IPS-20b (cell line): ENCODE measurements around the gene TMPRSS9.

Experiments used
- H3K27ac ChIP-seq: one replicate; pipeline ENCODE4 v1.5.1; 2013; ENCODE audit warnings: low read length
- H3K27me3 ChIP-seq: 2 replicates; pipeline ENCODE4 v1.6.1; 2013; ENCODE audit warnings: mild to moderate bottlenecking, low read length, inconsistent platforms; ENCODE audit not compliant: insufficient read depth
- H3K36me3 ChIP-seq: 2 replicates; pipeline ENCODE4 v1.6.1; 2013; ENCODE audit warnings: low read depth, mild to moderate bottlenecking, inconsistent platforms, low read length, moderate library complexity; ENCODE audit not compliant: insufficient read depth
- H3K4me1 ChIP-seq: 2 replicates; pipeline ENCODE4 v1.6.1; 2013; ENCODE audit warnings: mild to moderate bottlenecking, control low read depth, inconsistent platforms, low read length, moderate library complexity; ENCODE audit not compliant: insufficient read depth
- H3K4me3 ChIP-seq: 2 replicates; pipeline ENCODE4 v1.5.1; 2013; ENCODE audit warnings: mild to moderate bottlenecking, low read length, inconsistent platforms
- H3K9ac ChIP-seq: 2 replicates; pipeline ENCODE4 v1.6.1; 2013; ENCODE audit warnings: low read depth, mild to moderate bottlenecking, inconsistent platforms, low read length, moderate library complexity
- H3K9me3 ChIP-seq: 2 replicates; pipeline ENCODE4 v1.6.1; 2013; ENCODE audit warnings: mild to moderate bottlenecking, low read depth, low read length, inconsistent platforms; ENCODE audit not compliant: insufficient read depth

The TMPRSS9 gene

GRCh38 chr19:2443116-2443784, 83.2 kb downstream of the TMPRSS9 start:
- H3K27ac ChIP-seq, result no peak overlapping the region
- no peak overlapping the region for H3K4me3 ChIP-seq
- H3K36me3 ChIP-seq, result peaks cover 55% of the 10 kb centered on the region
- H3K4me1 ChIP-seq, result peaks cover 4% of the 10 kb centered on the region; the same call in 1 of the 2 replicates
- H3K9ac ChIP-seq, result no peak overlapping the region
- no peaks in the 10 kb centered on the region for H3K27me3 ChIP-seq
- H3K9me3 ChIP-seq, result no peaks in the 10 kb centered on the region

- Histone ChIP-seq H3K4me1 (peaks cover 4% of the 10 kb centered on the region; the same call in 1 of the 2 replicates), H3K9ac (no peak overlapping the region), H3K27me3 (no peaks in the 10 kb centered on the region), H3K9me3 (no peaks in the 10 kb centered on the region), H3K36me3 (peaks cover 49% of the 10 kb centered on the region), H3K27ac (no peak overlapping the region), H3K4me3 (no peak overlapping the region)
Measured at GRCh38 chr19:2443785-2444182, 83.7 kb downstream of the TMPRSS9 start.

GRCh38 chr19:2444251-2445002, 84.4 kb downstream of the TMPRSS9 start:
- Histone ChIP-seq H3K36me3 (peaks cover 43% of the 10 kb centered on the region), H3K27ac (no peak overlapping the region), H3K9me3 (no peaks in the 10 kb centered on the region), H3K4me1 (peaks cover 4% of the 10 kb centered on the region; the same call in 1 of the 2 replicates), H3K4me3 (no peak overlapping the region), H3K9ac (no peak overlapping the region), H3K27me3 (no peaks in the 10 kb centered on the region)

- Histone ChIP-seq H3K9ac (no peak overlapping the region), H3K27ac (no peak overlapping the region), H3K4me1 (peaks cover 4% of the 10 kb centered on the region; the same call in 1 of the 2 replicates), H3K9me3 (no peaks in the 10 kb centered on the region), H3K27me3 (no peaks in the 10 kb centered on the region), H3K36me3 (peaks cover 44% of the 10 kb centered on the region), H3K4me3 (no peak overlapping the region)
Measured at GRCh38 chr19:2446381-2446780, 86.3 kb downstream of the TMPRSS9 start.

- H3K4me3 ChIP-seq, result no peak overlapping the region
- H3K36me3 ChIP-seq, result peaks cover 18% of the 10 kb centered on the region; the same call in 1 of the 2 replicates
- H3K9ac ChIP-seq, result no peak overlapping the region
- no peaks in the 10 kb centered on the region for H3K9me3 ChIP-seq
- H3K27ac ChIP-seq, result no peak overlapping the region
- H3K4me1 ChIP-seq, result peaks cover 4% of the 10 kb centered on the region; the same call in 1 of the 2 replicates
- H3K27me3 ChIP-seq, result no peaks in the 10 kb centered on the region
Measured at GRCh38 chr19:2449019-2449418, 89.0 kb downstream of the TMPRSS9 start.

- H3K9ac ChIP-seq, result no peak overlapping the region
- H3K36me3 ChIP-seq, result peaks cover 13% of the 10 kb centered on the region; the same call in 1 of the 2 replicates
- H3K4me3 ChIP-seq, result no peak overlapping the region
Measured at GRCh38 chr19:2451138-2451537, 91.1 kb downstream of the TMPRSS9 start.

GRCh38 chr19:2451741-2452140, 91.7 kb downstream of the TMPRSS9 start:
- Histone ChIP-seq H3K4me1 (peaks cover 5% of the 10 kb centered on the region; the same call in 1 of the 2 replicates), H3K36me3 (peaks cover 13% of the 10 kb centered on the region; the same call in 1 of the 2 replicates), H3K9me3 (no peaks in the 10 kb centered on the region), H3K9ac (no peak overlapping the region), H3K27me3 (no peaks in the 10 kb centered on the region), H3K27ac (no peak overlapping the region), H3K4me3 (no peak overlapping the region)

More at GRCh38 chr19:2451138-2451537, 91.1 kb downstream of the TMPRSS9 start:
- no peaks in the 10 kb centered on the region for H3K27me3 ChIP-seq
- no peaks in the 10 kb centered on the region for H3K9me3 ChIP-seq
- peaks cover 9% of the 10 kb centered on the region; the same call in 1 of the 2 replicates for H3K4me1 ChIP-seq
- no peak overlapping the region for H3K27ac ChIP-seq

- no peak overlapping the region for H3K4me3 ChIP-seq
- no peaks in the 10 kb centered on the region for H3K9me3 ChIP-seq
- no peak overlapping the region for H3K9ac ChIP-seq
- no peaks in the 10 kb centered on the region for H3K27me3 ChIP-seq
- no peak overlapping the region for H3K27ac ChIP-seq
- H3K36me3 ChIP-seq, result peaks cover 13% of the 10 kb centered on the region; the same call in 1 of the 2 replicates
- H3K4me1 ChIP-seq, result peaks cover 5% of the 10 kb centered on the region; the same call in 1 of the 2 replicates
Measured at GRCh38 chr19:2453431-2454025, 93.5 kb downstream of the TMPRSS9 start.

GRCh38 chr19:2454199-2454961, 94.3 kb downstream of the TMPRSS9 start:
- Histone ChIP-seq H3K4me1 (peaks cover 5% of the 10 kb centered on the region; the same call in 1 of the 2 replicates), H3K9ac (peak overlapping the region; percentile 87; the same call in 1 of the 2 replicates), H3K9me3 (no peaks in the 10 kb centered on the region), H3K4me3 (peak overlapping the region; percentile 84; the same call in 1 of the 2 replicates), H3K36me3 (peaks cover 13% of the 10 kb centered on the region; the same call in 1 of the 2 replicates), H3K27ac (no peak overlapping the region), H3K27me3 (no peaks in the 10 kb centered on the region)

GRCh38 chr19:2454962-2455850, 95.1 kb downstream of the TMPRSS9 start:
- Histone ChIP-seq H3K9ac (peak overlapping the region; percentile 87; the same call in 1 of the 2 replicates), H3K36me3 (peaks cover 11% of the 10 kb centered on the region; the same call in 1 of the 2 replicates), H3K4me3 (peak overlapping the region; percentile 84), H3K9me3 (no peaks in the 10 kb centered on the region), H3K4me1 (peaks cover 5% of the 10 kb centered on the region; the same call in 1 of the 2 replicates), H3K27me3 (no peaks in the 10 kb centered on the region), H3K27ac (no peak overlapping the region)
